CD4-positive, alpha-beta T cell treated with Interleukin-10 for 1 hour (primary cell): ENCODE measurements around the gene DYSF.

Source experiments
- DNase-seq: peaks from one replicate; pipeline ENCODE4 v3.0.0-alpha.2; 2020

The DYSF gene

DNA sequence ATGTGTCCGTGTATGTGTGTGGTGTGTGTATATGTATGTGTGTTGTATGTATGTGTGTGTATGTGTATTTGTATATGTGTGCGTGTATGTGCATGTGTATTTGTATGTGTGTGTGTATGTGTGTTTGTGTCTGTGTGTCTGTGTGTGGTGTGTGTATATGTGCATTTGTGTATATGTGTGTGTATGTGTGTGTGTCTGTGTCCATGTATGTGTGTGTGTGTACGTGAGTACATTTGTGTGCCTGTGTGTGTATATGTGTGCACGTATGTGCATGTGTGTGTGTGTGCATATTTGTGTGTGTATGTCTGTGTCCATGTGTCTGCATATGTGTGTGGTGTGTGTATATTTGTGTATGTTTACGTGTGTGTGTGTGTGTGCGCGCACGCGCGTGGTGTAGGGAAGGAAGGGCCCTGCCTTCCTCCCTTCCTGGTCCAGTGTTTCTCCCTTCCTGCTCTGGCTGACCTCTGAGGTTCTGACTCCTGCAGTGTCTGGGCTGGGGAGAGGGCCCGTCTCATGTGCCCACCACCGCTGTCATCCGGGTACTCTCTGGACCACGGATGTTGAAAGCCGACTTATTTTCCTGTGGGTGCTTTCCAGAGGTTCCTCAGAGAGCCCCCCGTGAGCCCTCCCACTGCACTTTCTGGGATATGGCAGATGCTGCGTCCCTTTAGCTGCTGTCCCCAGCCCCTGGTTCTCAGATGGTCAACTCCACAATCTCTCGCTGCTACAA, 209.5 kb downstream of the DYSF start:
- DNase-seq, result no peak

DNA sequence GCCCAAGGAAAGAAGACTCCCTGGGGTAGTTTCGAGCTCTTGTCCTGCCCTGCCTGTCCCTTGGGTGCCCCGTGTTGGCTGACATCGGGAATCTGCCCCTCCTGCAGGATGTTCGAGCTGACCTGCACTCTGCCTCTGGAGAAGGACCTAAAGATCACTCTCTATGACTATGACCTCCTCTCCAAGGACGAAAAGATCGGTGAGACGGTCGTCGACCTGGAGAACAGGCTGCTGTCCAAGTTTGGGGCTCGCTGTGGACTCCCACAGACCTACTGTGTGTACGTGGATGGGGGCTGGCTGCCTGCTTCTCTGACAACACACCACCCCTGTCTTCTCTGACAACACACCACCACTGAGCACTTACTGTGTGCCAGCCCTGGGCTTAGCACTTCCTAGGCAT, 210.8 kb downstream of the DYSF start:
- no peak for DNase-seq

DNA sequence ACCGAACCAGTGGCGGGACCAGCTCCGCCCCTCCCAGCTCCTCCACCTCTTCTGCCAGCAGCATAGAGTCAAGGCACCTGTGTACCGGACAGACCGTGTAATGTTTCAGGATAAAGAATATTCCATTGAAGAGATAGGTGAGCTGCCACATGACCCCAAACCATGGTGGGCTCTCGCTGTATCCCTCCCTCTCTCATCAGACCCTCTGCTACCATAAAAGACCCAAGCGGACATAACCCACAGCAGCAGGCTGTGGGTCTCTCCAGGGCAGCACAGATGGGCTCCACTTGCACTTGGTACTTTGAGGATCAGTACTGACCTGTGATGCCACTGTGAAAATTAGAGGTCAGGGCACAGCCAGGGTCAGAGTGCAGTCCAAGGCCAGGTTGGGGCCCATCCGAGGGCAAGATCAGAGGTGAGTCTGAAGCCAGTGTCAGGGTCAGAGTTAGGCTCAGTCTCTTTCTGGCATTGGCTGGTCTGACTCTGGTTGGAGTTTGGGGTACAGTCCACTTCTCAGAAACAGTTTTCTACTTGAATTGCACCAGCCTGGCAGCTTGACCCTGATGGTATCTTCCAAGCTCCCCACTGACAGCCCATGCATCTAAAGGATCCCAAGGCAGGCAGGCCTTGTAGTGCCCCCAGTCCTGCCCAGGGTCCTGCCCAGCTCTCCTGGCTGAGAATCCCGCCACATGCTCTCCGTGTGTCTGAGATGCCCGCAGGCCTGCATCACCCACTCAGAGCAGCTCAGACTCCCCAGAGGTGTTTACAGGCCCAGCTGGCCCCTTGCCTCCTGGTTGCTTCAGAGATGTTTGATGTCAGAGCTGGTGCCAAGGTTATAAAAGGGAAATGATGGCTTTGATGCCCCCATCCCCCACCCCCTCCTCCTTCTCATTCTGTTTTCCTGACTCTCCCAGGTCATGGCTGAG, 212.1 kb downstream of the DYSF start:
- no peak for DNase-seq

DNA sequence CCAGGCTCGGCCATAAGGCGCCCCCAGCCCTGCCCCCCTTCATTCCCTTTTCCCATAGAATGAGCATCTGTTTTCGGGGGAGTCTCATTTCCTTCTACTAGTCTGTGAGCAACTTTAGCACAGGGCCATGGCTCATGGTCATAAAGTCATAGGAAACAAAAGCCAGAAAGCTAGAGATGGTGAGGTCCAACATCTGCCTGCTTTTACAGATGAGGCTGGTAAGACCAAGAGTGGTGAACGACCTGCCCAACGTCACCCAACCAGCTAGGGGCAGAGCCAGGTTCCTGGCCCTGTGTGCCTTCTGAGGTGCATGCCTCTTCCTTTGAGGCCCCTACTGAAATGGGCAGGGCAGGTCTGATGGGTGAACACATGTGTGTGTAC, 212.7 kb downstream of the DYSF start:
- no peak for DNase-seq

DNA sequence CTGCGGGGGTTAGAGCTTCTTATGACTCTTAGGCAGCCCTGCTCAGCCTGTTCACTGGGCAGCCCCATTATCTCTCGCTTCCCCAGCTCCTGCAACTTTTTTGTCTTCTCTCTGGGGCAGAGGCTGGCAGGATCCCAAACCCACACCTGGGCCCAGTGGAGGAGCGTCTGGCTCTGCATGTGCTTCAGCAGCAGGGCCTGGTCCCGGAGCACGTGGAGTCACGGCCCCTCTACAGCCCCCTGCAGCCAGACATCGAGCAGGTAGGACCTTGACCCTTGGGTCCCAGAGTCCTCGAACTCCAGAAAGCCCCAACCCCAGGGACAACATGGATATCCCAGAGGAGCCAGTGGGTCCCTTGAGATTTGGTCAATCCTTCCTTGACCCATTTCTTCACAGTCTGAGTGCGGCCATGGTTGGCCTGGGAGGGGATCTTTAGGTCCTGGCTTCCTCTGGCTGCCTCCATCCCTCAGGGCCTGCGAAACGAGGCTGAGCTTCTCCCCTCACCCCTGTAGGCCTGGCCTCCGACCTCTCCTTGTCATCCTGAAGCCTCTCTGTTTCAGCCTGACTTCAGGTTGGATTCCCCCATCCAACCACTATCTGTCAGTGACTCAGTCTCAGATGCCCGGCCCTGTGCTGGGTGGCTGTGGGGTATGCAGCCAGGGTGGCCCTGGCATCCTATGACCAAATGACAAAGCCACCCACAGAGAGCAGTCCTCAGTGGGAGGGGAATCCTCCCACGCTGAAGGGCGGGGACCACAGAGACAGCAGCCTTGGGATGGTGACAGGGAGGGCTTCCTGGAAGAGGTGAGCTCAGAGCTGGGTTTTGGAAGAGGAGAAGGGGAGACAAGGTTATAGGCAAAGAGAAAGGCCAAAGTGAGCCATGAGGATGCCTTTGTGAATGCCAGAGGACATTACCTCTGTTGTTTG, 214.2 kb downstream of the DYSF start:
- DNase-seq, result no peak

DNA sequence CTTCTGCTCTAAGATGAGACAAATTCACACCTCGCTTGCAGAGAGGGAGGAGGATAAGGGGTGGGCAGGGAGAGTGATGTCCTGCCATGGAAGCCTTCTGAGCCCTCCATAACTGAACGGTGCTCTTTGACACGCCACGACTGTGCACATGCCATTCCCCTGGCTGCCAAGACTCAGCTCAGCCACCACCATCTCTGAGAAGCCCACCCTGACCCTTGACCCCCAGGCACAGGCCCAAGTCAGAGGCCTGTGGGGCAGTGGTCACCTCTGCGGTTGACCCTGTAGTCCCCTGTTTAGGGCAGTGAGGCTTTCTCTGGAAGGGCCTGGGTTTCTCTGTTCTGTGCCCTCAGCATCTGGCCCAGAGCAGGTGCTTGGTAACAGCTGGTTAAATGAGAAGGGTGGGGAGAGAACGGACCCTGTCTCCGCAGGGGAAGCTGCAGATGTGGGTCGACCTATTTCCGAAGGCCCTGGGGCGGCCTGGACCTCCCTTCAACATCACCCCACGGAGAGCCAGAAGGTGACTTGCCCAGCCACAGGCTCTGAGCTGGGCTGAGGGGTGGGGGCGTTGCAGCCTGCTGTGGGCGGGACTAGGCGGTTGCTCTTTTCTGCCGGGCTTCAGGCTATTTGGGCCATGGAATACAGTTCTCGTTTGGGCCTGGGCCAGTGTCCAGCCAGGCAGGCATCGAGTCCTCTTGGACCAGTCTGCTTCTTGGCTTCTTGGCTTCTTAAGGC, 215.1 kb downstream of the DYSF start:
- no peak for DNase-seq

DNA sequence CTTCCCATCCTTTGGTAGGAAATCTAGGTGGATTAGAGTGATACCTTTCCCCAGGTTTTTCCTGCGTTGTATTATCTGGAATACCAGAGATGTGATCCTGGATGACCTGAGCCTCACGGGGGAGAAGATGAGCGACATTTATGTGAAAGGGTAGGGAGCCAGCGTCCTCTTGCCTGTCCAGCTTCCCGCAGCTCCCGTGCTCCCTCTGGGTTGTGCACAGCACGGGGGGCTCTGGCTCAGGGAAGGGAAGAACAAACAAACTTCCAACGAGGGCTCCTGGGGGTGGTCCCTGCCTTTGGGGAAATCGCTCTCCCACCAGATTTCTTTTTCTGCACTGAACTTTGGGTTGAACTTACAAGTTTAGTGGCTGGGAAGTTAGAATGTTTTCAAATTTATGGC, 215.7 kb downstream of the DYSF start:
- no peak for DNase-seq

DNA sequence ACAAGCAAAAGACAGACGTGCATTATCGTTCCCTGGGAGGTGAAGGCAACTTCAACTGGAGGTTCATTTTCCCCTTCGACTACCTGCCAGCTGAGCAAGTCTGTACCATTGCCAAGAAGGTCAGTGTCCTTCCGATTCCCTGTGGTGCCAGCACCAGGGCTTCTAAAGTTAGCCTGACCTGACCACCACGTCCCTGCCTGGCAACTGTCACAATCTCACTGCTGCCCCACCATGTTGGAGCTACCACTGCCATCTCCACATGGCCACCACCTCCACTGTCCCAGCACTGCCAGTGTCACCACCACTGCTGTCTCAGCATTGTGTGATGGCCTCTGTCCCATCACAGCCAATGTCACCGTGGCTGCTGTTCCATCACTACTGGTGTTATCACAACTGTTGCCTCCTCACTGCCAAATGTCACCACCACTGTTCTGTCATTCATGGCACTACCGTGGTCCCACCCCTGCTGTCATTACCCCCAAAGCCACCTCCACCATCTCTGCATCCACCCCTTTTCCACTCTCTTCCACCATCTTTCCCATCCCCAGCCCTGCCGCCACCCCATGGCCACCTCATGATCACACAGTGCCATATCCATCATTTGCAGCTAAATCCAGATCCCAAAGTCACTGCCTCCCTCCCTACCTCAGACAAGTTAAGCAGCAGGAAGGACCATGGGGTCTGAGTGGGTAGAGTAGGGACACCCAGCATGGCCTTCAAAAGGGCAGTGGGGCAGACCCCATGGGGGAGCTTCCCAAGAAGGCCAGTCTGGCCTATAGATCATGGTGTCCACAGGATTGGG, 216.5 kb downstream of the DYSF start:
- DNase-seq, result no peak

DNA sequence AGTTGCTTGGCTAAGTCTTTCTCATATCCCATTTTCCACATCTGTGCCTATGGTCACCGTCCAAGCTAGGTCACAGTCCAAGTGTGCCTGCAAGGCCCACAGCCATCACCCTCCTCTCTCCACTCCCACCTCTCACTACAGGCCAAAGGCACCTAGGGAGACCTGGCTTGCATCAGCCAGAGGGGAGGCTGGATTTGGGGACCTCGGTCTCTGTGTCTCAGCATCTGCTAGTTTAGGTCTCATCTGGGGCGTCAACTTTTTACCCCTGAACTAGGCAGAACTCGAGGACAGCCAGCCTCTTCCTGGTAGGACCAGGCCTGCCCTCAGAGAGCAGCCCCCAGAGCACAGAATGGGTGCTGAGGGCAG, 217.1 kb downstream of the DYSF start:
- DNase-seq, result no peak

DNA sequence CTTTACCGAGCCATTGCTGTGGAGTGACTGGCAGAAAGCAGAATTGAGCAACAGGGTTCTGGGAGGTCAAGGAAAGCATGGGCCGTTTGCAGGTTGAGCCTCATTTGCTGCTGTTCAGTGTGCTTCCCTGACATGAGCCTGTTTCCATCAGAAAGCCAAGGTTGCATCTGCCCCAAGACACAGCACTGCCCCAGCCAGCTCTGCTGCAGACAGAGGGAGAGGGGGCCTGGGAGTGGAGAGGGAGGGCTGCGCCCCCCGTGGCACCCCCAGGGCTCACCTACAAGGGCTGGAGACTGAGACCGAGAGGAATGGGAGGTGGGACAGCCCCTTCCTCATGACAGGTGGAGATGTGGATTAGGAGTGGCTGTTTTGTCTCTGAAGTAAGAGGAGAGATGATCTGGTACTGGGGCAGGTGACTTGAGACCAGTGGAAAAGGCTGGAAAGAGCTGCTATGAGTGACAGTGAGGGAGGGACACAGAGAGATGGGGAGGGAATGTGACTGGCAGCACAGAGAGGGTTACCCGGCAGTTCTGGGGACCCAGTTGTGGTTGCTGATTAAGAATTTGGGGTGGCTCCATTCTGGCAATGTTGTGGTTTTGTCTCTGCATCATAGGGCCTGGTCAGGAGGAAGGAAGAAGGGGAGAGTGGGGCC, 218.0 kb downstream of the DYSF start:
- DNase-seq, result no peak

DNA sequence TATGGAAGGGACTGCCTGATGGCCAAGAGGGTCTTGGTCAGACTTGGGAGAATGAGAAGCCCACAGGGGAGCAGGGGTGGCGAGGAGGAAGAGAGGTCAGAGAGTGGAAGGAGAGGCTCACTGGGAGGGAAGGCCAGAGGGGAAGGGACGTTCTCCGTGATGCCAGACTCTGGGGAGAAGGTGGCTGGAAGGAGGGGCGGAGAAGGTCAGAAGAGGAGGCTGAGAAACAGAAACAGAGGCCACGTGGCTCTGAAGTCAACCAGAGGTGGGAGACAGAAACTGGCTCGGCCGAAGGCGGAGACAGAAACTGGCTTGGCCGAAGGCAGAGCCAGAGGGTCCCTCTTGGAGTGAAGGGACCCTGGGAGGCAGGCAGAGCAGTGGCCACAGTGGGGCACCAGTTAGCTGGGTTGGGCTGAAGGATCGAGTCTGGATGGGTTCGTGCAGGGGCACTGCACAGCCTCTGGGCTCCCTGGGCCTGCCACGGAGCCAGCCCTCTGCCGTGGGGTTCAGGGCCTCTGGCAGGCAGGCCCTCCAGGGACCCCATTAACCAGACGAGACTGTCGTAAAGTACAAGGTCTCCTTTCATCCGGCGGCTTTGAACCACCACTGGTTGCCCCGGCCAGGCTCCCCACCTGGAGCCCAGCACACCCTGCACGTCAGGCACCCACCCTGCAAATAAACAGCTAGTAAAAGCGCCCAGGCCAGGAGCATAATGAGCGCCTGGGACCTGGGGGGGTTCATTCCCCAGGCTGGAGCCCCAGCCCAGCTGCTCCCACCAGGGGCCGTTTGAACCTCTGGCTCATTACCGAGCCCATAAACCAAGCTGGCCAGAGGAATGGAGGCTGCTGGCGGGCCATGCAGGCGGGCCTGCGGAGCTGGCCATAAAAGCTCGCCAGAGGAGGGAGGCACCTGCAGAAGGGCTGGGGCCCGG, 218.8 kb downstream of the DYSF start:
- no peak for DNase-seq

DNA sequence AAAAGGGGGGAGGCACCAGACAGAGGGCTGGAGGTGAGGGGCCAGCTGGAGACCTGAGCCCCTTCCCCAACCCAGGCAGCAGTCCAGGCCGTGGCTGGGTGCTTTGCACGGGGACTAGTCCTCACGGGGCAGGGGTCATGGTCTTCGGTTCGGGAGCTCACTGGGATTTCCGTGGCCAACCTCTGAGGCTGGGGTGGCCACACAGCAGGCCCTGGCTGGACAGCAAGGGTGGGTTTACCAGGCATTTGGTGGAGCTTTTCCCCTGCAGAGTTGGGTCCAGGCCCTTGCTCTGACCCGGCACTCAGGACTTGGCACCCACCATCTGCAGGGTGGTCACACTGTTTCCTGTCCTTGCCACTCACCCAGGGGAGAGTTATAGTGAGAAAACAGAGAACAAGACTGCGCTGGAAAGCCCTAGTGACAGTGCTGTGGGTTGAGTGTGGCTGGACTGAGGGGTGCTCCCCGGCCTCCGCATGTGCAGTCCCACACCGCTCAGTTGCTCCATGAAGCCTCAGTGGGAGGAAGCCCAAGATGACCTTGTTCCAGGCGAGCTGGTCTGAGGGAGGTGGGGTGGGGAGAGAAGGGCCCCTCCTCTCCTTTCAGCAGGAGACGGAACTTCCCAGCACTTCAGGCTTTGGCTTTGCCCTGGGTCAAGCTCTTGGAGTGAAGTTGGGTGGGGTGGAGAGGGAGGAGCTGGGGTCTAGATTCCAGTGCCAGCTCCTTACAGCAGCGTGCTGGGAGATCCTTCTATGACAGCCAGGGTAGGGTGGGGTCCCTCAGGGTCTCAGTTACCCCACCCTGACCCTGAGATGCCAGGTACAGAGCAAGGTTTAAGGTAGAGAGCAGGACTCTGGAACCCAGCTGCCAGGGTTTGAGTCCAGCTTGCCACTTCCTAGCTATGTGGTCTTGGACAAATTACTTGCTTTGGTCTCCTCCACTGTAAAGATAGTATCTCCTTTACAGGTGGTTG, 219.8 kb downstream of the DYSF start:
- DNase-seq, result no peak

DNA sequence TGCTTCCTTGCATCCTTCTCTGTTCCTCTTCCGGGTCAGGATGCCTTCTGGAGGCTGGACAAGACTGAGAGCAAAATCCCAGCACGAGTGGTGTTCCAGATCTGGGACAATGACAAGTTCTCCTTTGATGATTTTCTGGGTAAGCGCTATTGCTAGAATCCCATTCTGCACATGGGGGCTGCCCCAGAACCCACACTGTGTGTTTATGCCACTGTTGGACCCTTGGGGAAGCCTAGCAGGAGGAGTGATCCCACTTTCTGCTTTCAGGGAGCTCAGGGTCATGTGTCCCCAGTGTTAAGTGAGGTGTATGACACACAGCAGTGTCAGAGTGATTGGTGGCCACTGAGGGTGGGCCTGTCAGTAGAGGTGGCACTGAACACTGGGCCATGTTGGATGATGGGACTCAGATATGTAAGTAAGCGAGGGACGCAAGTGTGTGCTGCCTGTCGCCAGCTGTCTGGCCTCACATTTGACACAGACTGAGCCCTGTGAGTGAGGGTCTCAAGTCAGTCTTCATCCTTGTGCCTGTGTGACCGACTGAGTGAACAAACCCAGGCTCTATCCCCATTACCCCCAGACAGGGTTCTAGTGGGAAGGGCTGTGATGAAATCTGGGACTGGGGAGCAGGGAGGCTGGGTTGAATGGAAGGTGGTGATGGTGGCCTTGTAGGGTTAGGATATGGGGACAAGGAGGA, 220.9 kb downstream of the DYSF start:
- DNase-seq, result no peak

DNA sequence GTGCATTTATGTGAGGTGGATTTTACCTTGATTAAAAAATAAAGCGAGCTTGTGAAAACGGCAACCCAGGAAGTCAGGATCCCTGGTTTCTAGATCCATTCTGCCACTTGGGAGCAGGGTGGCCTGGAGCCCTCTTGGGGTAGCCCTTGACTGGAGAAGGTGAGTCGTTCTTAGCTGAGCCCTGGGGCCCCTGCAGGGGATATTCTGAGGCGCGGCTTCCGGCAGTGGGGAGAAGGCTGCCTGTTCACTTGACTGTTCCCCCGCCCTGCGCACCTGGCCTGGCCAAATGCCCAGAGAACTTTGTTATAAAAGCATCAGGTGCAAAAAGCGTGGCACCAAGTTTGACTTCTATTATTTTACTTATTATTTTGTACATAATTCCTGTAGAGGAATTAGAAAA, 221.9 kb downstream of the DYSF start:
- DNase-seq, result no peak

DNA sequence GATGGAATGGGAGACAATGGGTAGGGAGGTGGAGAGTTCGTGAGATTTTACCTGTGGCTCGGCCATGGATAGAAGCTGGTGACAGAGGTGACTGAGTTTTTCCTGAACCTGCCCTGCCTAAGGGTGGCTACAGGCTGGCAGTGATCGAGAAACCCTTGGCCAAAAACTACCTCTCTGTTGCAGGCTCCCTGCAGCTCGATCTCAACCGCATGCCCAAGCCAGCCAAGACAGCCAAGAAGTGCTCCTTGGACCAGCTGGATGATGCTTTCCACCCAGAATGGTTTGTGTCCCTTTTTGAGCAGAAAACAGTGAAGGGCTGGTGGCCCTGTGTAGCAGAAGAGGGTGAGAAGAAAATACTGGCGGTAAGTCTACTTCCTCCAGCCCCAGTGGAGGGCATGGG, 225.5 kb downstream of the DYSF start:
- DNase-seq, result no peak

DNA sequence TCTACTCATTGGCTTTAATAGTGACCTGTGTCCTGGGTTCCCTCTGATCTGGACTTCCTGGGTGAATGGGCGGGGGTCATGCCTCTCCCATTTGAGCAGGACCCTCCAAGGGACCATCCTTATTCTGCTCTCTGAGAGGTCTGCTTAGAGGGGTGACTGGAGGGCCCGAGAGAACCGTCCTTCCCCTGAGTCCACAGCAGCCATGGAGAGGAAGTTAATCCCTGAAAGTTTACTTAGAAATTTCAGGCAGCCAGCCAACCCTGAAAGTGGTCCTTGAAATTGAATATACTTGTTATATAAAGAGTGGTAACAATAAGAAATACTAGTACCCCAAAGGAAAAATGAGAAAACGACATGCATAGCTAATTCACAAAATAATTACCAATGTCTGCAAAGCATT, 226.1 kb downstream of the DYSF start:
- no peak for DNase-seq

DNA sequence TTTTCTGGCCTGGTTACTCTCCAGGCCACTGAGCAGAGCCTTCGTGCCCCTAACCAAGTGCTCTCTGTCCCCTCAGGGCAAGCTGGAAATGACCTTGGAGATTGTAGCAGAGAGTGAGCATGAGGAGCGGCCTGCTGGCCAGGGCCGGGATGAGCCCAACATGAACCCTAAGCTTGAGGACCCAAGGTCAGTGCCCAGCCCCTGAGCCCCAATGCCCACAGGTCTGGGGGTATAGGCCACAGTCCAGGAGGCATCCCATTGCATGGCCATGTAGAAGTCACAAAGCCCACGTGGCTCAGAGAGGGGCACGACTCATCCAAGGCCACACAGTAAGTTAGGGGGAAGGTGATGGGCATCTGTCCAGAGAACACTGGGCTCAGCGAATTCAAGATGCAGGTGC, 227.6 kb downstream of the DYSF start:
- DNase-seq, result no peak

DNA sequence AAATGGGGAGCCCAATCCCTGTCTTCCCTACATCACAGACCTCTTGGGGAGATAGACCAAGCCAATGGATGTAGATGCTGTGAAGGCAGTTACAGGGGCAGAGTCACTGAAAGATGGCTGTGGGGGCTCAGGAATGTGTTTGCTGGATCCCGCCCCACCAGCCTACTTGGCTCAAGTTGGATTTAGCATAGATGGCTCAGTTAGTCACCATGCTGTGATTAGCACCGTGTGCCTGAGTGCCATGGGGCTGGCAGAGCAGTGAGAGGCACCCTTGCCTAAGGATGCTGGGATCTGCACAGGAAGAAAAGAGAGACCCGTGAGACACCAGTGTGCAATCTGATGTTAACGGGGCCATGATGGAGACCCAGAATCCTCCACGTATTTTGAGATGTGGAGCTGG, 228.3 kb downstream of the DYSF start:
- DNase-seq, result no peak
